Chondrocyte (in vitro differentiated cells): ENCODE results near the gene HACD2. TPM values are rescaled to one million over a fixed set of nuclear protein-coding genes. Genes with fewer than 3 reads are reported as not detected.

Experiments
- DNase-seq: peaks from one replicate; pipeline ENCODE4 v3.0.0; 2021; ENCODE audit warnings: mixed read lengths, low spot score
- H3K27ac Mint-ChIP-seq: one replicate; pipeline ENCODE4 v1.8.0; 2021; ENCODE audit warnings: mild to moderate bottlenecking, moderate library complexity, mixed read lengths; ENCODE audit not compliant: unreplicated experiment
- H3K27me3 Mint-ChIP-seq: 2 replicates; pipeline ENCODE4 v1.8.0; 2021; ENCODE audit warnings: low read depth, mixed read lengths
- H3K36me3 Mint-ChIP-seq: 2 replicates; pipeline ENCODE4 v1.8.0; 2021; ENCODE audit warnings: low read depth, mixed read lengths
- H3K4me1 Mint-ChIP-seq: 2 replicates; pipeline ENCODE4 v1.8.0; 2021; ENCODE audit warnings: low read depth, mild to moderate bottlenecking, mixed read lengths
- H3K4me3 Mint-ChIP-seq: one replicate; pipeline ENCODE4 v1.8.0; 2021; ENCODE audit warnings: mild to moderate bottlenecking, moderate library complexity, mixed read lengths; ENCODE audit not compliant: unreplicated experiment
- H3K9me3 Mint-ChIP-seq: 2 replicates; pipeline ENCODE4 v1.8.0; 2021; ENCODE audit warnings: low read depth, mixed read lengths
- CTCF ChIP-seq: fragments of 200-600 bp; sonication (generic); IDR thresholded peaks from 2 replicates; pipeline ENCODE4 v1.5.0; 2021; ENCODE audit warnings: antibody characterized with exemption, mild to moderate bottlenecking, moderate library complexity
- total RNA-seq: library from RNA; stranded (reverse); gene quantifications from 3 replicates; pipeline ENCODE4 v1.2.1, GENCODE V29; 2021

HACD2 gene
- total RNA-seq, 1 donor from 2014 or later: 79.0 TPM

DNA sequence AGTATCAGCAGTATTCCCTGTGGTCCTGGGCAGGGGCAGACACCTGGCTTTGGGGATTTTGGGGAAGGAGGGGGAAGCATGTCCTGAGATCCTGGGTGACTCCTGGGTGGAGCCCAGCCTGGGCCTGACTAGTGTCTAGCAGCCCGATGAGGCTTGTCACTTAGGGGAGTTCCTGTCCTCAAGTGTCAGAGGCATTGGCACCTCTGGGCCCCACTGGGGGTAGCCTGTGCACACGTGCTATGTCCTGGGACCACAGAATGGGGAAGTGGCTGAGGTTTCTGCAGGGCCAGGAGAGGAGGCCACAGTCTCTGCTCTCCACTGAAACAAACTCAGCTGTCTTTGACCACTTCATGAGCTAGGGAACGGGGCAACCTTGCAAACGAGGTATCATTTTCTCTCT lies 104.4 kb downstream of the HACD2 start:
- DNase-seq: no peak
- peaks cover 44% of the 10 kb centered on the region for H3K27me3 Mint-ChIP-seq
- H3K4me3 Mint-ChIP-seq: no peak overlapping the region
- no peak overlapping the region for H3K27ac Mint-ChIP-seq
- no peaks in the 10 kb centered on the region for H3K4me1 Mint-ChIP-seq
- TF ChIP-seq CTCF: no peak
- H3K9me3 Mint-ChIP-seq: no peaks in the 10 kb centered on the region
- peaks cover 5% of the 10 kb centered on the region for H3K36me3 Mint-ChIP-seq

DNA sequence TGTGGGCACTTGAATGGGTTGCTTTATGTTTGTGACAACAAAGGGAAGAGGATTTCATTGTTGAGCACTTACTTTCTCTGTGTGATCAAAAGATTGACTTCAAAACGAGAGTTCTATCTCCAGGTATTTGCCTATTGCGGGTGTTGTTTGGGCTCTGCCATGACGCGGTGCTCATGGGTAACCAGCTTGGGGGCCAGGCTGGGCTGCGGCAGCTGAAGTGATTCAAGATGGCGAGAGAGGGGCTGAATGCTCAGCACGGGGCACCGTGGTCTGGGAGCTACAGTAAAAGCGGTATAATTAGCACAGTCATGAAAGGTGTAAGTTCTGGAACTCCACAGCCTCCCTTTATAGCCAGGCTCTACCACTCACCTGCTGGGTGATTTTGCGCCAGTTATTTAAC lies 105.0 kb downstream of the HACD2 start:
- Mint-ChIP-seq H3K36me3 (peaks cover 2% of the 10 kb centered on the region), H3K27ac (no peak overlapping the region), H3K9me3 (no peaks in the 10 kb centered on the region), H3K4me3 (no peak overlapping the region), H3K4me1 (no peaks in the 10 kb centered on the region), H3K27me3 (peaks cover 46% of the 10 kb centered on the region)
- no peak for TF ChIP-seq CTCF
- no peak for DNase-seq

DNA sequence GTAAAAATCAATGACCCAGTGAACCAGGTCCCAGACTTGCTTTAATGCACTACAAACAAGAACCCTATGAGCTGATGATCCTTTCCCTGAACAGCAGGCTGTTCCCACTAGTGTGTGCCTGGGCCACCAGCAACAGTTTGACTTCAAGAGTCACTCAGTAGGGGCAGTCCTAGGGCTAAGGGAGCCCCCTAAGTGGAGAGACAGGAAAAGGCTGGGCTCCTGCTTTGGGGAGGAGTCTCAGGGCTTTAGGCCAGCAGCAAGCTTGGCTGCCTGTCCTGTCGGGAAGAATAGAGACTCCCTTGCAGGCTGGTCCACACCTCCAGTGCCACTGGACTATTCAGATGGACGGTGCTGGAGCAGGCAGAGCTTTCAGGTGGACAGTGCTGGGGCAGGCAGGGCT lies 106.5 kb downstream of the HACD2 start:
- DNase-seq: no peak
- Mint-ChIP-seq H3K36me3 (peaks cover 3% of the 10 kb centered on the region), H3K27ac (no peak overlapping the region), H3K27me3 (peaks cover 58% of the 10 kb centered on the region), H3K4me3 (no peak overlapping the region), H3K9me3 (no peaks in the 10 kb centered on the region), H3K4me1 (no peaks in the 10 kb centered on the region)
- no peak for TF ChIP-seq CTCF

DNA sequence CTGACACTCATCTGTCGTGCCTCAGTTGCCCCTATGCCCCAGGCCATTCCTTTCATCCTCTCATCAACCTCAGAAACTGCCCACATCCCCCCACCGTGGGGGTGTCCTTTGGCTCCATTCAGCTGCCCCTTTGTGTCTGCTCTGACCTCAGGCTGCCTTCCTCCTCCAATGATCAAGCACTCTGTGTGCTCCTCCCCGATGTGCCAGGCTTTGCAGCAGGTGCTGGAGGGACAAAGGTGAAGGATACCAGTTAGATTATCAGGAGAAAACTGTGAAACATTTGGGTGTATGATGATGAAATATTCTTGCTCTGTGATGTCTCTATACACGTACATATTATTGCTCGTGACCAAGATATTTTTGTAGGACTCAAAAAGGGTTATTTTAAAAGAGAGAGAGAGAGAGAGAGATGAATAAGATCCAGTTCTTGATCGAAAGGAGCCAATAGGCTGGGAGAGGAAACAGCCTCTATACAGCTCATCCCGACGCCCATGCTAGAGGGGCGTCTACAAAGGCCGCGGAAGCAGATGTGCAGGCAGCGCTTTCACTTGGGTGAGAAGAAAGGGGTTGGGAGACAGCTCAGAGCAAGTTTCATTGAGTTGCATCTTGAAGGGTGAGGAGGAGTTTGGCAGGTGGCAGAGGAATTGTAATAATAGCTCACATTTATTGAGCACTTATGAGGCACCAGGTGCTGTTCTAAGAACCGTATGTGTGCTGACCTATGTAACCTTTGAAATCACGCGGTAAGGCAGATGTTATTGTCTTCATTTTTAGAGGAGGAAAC lies 107.7 kb downstream of the HACD2 start:
- Mint-ChIP-seq H3K27me3 (peaks cover 61% of the 10 kb centered on the region), H3K27ac (no peak overlapping the region), H3K4me3 (no peak overlapping the region)

DNA sequence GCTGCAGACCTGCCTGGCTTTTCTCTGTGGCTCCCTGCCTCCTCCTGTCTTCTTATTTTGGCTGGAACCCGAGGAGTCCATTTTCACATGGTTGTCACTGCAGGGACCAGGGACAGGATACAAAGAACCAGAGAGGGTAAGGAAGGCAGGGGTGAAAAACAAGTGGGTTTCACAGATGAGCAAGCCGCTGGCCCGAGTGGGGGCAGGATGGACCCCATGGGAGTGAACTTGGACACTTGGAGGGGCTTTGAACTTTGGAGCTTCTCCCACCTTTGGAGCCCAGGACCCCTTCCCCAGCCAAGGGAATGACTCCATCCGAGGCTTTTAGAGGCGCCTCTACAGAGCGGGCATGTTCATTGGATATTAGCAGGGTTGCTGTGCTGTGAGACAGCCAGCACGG lies 109.1 kb downstream of the HACD2 start:
- Mint-ChIP-seq H3K4me1 (no peaks in the 10 kb centered on the region), H3K36me3 (peaks cover 2% of the 10 kb centered on the region), H3K4me3 (no peak overlapping the region), H3K27ac (no peak overlapping the region), H3K27me3 (peaks cover 58% of the 10 kb centered on the region), H3K9me3 (no peaks in the 10 kb centered on the region)
- no peak for DNase-seq
- TF ChIP-seq CTCF: no peak

More for the DNA sequence above, 107.7 kb downstream of the HACD2 start:
- no peaks in the 10 kb centered on the region for H3K9me3 Mint-ChIP-seq
- TF ChIP-seq CTCF: no peak
- peaks cover 3% of the 10 kb centered on the region for H3K36me3 Mint-ChIP-seq
- no peak for DNase-seq
- H3K4me1 Mint-ChIP-seq: no peaks in the 10 kb centered on the region
